MM.1S (cell line): ENCODE results near the gene SLC9A3.

Experiments
- EZH2 ChIP-seq: fragments of 300-600 bp; sonication (generic); optimal IDR thresholded peaks from 2 replicates; pipeline ENCODE3; 2017; ENCODE audit warnings: low read depth, mild to moderate bottlenecking, antibody characterized with exemption, low read length, mixed read lengths
- TF ChIP-seq, protein P1 (sequence below): fragments of 300-600 bp; sonication (generic); IDR thresholded peaks from 2 replicates; pipeline ENCODE4 v1.5.1; 2016; ENCODE audit warnings: antibody characterized with exemption, low read length, mixed read lengths

DNA sequence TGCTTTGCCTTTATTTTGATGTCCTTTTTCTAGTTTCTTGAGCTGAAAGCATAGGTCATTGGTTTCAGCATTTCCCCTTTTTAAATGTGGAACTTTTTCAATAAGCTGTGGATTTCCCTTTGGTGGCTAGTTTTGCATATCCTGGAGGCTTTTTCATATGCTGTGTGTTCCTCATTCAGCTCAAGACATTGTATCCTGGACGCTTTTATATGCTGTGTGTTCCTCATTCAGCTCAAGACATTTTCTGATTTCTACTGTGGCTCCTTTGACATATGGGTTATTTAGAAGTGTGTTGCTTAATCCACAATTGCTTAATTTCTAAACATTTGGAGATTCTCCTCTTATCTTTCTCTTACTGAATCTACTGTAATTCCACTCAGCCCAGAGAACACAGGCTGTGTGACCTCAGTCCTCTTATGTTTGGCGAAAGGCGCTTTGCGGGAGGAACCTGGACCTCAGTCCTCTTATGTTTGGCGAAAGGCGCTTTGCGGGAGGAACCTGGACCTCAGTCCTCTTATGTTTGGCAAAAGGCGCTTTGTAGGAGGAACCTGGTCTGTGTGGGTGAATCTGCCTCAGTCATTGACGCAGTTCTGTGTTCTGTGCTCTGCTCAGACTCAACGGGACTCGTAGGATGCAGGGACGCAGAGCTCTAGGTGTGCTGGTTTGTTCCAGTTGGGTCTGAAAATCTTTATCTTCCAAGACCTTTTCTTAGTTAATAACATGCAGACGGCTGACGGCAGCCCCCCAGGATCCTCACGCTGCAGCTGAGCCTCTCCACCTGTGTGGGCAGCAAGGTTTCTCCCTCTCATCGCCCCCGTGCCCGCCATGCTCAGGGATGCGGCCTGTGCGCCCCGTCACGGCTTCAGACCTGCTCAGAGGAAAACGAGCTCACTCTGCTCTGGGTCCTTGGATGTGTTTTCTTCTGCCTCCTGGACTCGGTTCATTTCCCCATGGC, 6.0 kb upstream of the SLC9A3 start:
- TF ChIP-seq, protein P1, sequence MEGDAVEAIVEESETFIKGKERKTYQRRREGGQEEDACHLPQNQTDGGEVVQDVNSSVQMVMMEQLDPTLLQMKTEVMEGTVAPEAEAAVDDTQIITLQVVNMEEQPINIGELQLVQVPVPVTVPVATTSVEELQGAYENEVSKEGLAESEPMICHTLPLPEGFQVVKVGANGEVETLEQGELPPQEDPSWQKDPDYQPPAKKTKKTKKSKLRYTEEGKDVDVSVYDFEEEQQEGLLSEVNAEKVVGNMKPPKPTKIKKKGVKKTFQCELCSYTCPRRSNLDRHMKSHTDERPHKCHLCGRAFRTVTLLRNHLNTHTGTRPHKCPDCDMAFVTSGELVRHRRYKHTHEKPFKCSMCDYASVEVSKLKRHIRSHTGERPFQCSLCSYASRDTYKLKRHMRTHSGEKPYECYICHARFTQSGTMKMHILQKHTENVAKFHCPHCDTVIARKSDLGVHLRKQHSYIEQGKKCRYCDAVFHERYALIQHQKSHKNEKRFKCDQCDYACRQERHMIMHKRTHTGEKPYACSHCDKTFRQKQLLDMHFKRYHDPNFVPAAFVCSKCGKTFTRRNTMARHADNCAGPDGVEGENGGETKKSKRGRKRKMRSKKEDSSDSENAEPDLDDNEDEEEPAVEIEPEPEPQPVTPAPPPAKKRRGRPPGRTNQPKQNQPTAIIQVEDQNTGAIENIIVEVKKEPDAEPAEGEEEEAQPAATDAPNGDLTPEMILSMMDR, result no peak
- TF ChIP-seq EZH2, result no peak
